Kidney glomerular epithelial cell (primary cell): ENCODE results near the gene KRTAP1-3.
"Not testable (repeated sequence)": the region's sequence is repeated elsewhere in the genome, so short reads cannot be mapped to it uniquely, and the experiment has no call there.

Experiments used
- DNase-seq: peaks from one replicate; lab custom pipeline; 2025; lab: John Stamatoyannopoulos, UW

KRTAP1-3 gene

GRCh38 chr17:41054556-41054955 is 19.9 kb upstream of the KRTAP1-3 start:
- DNase-seq = not testable (repeated sequence)

DNA sequence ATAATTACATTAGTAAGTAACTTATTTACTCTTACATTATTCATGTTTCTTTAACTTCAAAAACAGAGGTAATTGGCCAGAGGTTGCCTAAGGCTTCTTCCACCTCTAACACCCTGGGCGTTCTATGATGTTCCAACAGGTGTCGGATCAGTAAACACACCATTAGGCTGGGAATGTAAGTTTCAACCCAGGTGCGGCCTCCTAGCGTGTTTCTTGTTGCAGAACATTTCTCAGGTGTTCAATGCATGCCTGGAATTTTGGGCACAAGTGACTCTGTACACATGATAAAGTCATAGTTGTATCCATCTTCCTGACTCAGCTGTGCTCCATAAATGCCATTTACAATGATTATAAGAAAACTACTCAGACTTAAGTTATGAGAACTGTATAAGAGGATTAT is 19.4 kb upstream of the KRTAP1-3 start:
- DNase-seq = no peak

GRCh38 chr17:41052566-41052965 is 17.9 kb upstream of the KRTAP1-3 start:
- DNase-seq = no peak

GRCh38 chr17:41049110-41049509 is 14.4 kb upstream of the KRTAP1-3 start:
- no peak for DNase-seq

DNA sequence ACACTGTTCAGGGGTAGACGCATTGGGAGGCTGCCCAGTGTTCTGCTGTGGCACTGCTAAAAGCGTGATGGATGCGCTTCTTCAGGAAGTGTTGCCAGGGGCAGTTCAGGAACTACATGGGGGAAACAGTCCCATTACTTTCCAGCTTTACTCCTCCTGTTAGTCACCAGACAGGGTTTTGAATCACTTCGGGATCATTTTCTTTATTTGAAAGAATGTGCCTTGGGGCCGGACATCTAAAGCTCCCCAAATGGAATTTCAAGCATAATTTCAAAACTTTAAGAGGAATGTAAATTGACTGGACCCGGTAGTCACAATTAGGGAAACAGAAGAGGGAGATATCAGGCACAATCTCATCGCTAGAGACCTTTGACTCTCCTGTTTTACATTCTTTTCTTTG is 13.8 kb upstream of the KRTAP1-3 start:
- no peak for DNase-seq

- not testable (repeated sequence) for DNase-seq
These were observed 12.2 kb upstream of the KRTAP1-3 start, which contains the start of gene KRTAP2-1 for GRCh38 chr17:41046735-41047465. Gene KRTAP2-1 (minus strand): TSS chr17:41047316. CDS start chr17:41047267, 49 bp downstream.

- no peak for DNase-seq
These were observed 8.3 kb upstream of the KRTAP1-3 start for GRCh38 chr17:41042953-41043352.

DNA sequence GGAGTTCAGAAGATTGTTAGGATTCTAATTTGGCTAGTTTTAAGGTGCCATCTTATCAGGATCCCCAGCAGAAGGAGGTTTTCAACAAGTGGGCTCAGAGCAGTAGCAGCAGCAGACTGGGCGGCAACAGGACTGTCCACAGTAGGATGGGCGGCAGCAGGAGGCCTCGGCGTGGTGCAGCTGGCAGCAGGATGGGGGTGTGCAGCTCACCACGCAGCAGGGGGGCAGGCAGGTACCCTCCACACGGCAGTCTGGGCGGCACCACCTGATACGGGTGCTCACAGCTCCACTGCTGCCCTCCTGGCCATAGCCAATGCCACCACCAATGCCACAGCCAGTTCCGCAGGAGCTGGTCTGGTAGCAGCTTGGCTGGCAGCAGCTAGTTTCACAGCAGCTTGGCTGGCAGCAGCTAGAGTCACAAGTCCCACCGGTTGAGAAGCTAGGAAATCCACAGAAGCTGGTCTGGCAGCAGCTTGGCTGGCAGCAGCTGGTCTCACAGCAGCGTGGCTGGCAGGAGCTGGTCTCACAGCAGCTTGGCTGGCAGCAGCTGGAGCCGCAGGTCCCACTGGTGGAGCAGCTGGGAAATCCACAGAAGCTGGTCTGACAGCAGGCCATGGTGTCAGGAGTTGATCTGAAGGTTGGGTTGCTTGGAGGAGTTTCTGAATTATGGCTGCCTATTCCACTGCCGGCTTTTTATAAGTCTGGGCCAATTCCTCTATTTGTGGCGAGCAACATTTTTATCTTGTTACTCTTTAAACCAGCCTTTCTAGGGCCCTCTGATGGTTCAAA is 6.3 kb upstream of the KRTAP1-3 start, which contains the start of gene KRTAP1-1:
Gene KRTAP1-1 (minus strand): TSS at position 668 of the 789 bp plus-strand sequence. CDS start 53 bp downstream, at position 615.
- not testable (repeated sequence) for DNase-seq

DNA sequence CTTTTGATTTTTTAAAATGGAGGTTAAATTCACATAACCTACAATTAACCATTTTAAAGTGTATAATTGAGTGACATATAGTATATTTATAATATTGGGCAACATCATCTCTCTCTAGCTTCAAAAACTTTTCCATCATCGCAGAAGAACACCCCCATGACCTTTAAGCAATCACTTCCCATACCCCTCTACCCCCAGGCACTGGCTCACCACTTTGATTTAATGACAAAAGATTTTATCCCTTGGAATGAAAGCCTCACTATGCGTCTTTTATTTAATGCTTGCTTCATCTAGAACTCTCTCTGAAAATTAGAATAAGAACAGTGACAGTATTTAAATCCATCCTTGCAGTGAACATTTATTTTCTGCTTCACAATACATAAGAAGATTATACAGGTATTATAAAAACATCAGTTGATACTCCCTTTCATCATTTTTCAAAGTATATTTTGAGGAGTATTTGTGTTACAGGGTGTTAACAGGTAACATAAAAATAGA is 3.2 kb upstream of the KRTAP1-3 start:
- DNase-seq = no peak

DNA sequence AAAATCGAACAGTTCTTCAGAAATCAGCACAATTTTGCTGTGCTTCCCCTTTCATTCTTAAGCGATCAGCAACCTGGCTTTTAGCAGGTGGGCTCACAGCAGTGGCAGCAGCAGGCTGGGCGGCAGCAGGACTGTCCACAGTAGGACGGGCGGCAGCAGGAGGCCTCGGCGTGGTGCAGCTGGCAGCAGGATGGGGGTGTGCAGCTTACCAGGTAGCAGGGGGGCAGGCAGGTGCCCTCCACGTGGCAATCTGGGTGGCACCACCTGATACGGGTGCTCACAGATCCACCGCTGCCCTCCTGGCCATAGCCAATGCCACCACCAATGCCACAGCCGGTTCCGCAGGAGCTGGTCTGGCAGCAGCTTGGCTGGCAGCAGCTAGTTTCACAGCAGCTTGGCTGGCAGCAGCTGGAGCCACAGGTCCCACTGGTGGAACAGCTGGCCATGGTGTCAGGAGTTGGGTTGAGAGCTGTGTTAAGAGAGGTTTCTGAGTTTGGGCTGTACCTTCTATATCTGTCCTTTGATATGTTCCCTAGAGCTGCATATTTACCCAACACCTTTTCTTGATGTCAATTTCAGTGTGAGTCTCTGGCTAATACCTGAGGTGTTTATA is 4.9 kb downstream of the KRTAP1-3 start, which contains the start of gene KRTAP1-4:
Gene KRTAP1-4 (minus strand): TSS at position 563 of the 613 bp plus-strand sequence. CDS start 117 bp downstream, at position 446.
- DNase-seq = no peak

DNA sequence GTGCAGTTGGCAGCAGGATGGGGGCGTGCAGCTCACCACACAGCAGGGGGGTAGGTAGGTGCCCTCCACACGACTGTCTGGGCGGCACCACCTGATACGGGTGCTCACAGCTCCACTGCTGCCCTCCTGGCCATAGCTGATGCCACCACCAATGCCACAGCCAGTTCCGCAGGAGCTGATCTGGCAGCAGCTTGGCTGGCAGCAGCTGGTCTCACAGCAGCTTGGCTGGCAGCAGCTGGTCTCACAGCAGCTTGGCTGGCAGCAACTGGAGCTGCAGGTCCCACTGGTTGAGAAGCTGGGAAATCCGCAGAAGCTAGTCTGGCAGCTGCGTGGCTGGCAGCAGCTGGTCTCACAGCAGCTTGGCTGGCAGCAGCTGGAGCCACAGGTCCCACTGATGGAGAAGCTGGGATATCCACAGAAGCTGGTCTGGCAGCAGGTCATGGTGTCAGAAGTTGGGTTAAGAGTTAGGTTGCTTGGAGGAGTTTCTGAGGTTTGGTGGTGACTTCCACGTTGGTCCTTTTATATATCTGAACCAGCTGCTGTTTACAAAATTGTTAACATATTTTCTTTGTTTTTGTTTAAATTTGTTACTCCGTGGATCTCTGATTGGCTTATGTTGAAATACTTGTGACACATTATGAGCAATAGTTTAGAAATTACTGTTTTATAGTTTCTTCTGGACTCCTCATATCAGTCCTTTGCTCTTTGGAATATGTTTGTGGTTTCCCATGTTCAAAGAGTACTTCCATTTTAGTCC is 7.8 kb downstream of the KRTAP1-3 start, which contains the start of gene KRTAP1-5:
Gene KRTAP1-5 (minus strand): TSS at position 494 of the 757 bp plus-strand sequence. CDS start 53 bp downstream, at position 441.
- no peak for DNase-seq

- DNase-seq = no peak
These were observed 10.0 kb downstream of the KRTAP1-3 start for GRCh38 chr17:41024697-41025096.

DNA sequence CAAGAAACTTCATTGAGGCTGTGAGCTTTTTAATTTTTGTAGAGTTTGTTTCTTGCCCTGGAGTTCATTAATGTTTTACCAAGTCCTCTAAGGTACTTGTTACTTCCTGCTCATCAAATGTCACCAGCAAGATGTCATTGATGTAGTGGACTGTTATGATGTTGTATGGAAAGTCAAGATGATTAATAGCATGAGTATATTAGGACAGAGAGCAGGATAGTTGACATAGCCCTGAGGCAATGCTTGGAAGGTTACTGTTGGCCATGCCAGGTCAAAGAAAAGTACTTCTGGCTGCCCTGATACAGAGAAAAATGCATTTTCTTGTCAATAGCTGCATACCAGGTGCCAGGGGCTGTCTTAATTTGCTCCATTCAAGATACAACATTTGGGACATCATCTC is 14.3 kb downstream of the KRTAP1-3 start:
- DNase-seq = no peak

DNA sequence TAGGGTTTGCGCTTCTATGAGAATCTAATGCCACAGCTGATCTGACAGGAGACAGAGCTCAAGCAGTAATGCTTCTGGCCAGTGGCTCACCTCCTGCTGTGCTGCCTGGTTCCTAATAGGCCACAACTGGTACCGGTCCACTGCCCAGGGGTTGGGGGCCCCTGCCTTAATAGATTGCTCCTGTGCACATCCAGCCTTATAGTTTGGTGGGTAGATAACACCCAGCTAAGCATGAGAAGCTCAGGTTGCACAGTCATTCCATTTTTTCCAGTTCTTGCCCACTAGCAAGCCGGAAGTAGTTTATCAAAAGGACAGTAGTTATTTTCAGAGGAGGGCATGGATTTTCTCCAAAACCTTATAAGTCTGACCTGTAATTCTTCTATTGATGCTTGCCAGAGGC is 15.3 kb downstream of the KRTAP1-3 start:
- no peak for DNase-seq

DNA sequence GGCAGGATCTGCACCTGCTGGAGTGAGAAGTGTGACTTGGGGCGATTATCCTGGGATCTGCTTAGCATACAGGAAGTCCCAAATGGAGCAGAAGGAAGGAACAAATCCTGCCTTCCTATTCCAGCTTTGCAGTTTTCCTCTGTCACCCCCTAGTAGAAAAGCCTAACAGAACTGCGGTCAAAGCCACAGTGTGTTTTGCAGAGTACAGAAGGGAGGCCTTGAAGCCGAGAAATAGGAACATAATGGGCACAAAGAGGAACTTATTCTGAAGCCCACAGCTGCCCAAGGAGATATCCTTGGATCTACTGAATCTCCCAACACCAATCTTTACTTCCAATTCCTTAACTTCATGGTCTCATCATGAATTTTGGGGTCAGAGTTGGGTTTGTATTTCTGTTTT is 16.1 kb downstream of the KRTAP1-3 start:
- DNase-seq = no peak

- DNase-seq = no peak
These were observed 18.0 kb downstream of the KRTAP1-3 start for GRCh38 chr17:41016578-41017215.

- peak; percentile 10 for DNase-seq
These were observed 19.2 kb downstream of the KRTAP1-3 start for GRCh38 chr17:41015454-41015853.

DNA sequence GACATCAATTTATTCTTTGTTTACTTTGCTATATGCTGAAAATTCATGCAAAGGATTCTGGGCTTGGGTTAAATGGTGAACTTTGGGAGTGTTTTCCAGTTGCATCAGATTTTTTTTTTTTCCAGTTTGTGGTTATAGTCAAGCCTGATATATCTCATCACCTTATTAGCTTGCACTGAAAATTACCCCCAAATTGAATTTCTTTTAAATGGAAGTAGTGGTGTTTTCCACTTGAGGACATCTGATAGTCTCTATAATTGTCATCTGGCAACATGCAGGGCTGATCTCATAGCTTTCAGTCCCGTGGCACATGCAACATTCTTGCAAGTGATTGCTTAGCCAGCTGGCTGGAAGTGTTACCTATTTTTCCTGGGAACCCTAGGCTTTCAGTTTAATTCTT is 21.1 kb downstream of the KRTAP1-3 start:
- no peak for DNase-seq

DNA sequence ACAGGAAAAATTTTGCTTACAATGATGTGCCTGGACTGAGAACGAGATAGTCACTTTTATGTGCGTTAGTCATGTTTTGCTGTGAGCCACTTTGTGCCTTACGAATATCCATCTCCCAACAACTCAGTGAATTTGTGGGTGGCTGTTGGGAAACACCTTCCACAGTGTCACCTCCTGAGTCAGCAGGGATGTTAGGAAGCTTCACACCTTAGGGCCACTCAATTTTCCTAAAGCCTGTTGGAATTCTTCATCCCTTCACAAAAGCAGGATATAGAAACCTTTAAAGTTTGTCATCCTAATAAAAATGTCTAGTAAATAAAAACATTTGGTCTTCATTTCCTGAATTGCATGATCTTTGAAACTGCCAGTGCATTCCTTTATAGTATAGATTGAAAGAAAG is 21.5 kb downstream of the KRTAP1-3 start:
- no peak for DNase-seq

DNA sequence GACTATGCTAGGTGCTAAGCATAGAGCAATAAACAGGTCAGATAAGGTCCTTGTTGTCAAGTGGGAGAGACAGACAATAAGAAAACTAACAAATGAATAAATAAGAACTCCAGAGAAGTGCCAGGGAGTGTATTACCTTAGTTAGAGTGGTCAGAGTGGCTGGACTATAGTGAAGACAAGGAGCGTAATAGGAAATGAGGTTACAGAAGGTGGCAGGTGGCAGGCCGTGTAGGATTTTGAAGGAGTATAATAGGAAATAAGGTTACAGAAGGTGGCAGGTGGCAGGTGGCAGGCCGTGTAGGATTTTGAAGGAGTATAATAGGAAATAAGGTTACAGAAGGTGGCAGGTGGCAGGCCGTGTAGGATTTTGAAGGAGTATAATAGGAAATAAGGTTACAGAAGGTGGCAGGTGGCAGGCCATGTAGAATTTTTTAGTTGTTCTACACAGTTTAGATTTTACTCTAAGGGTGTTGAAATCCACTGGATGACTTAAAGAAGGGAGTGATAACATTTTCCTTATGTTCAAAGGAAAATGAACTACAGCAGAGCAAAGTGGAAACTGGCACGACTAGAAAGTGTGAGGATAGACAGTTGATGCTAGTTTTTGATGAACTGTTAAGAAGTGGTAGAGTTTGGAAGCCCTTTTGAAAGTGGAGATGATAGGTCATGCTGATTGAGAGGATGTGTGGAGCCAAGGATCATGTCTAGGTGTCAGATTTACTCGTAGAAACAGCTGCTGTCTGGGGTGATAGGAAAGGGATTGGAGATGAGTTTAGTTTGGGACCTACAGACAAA is 22.2 kb downstream of the KRTAP1-3 start:
- DNase-seq = no peak
